ENCODE data around the gene EIF2B2.

DNA sequence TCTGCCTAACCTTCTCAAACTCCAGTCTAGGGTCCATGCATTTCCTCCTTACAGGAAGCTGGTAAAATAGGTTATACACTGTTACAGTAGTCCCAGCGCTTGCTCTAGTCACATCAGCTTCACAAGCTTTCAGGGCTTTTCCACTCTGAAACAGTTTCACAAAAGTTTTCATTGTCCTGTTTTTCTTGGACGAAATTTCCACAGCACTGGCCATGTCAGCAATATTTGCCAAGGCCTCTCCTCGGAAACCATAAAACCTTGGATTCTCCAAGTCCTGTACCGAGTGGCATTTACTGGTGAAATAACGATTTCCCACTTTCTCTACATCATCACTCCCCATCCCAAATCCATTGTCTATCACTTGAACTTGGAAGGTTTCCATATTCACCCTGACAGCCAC is 46.4 kb downstream of the EIF2B2 start:
- TF ChIP-seq, protein P1, sequence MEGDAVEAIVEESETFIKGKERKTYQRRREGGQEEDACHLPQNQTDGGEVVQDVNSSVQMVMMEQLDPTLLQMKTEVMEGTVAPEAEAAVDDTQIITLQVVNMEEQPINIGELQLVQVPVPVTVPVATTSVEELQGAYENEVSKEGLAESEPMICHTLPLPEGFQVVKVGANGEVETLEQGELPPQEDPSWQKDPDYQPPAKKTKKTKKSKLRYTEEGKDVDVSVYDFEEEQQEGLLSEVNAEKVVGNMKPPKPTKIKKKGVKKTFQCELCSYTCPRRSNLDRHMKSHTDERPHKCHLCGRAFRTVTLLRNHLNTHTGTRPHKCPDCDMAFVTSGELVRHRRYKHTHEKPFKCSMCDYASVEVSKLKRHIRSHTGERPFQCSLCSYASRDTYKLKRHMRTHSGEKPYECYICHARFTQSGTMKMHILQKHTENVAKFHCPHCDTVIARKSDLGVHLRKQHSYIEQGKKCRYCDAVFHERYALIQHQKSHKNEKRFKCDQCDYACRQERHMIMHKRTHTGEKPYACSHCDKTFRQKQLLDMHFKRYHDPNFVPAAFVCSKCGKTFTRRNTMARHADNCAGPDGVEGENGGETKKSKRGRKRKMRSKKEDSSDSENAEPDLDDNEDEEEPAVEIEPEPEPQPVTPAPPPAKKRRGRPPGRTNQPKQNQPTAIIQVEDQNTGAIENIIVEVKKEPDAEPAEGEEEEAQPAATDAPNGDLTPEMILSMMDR (IDR thresholded peaks at IDR 0.05): no peak
- no peak for TF ChIP-seq POLR2A (IDR thresholded peaks at IDR 0.05)
